ENCODE results near the gene KCNF1. TPM values are rescaled to one million over a fixed set of nuclear protein-coding genes. Genes with fewer than 3 reads are reported as not detected.

The KCNF1 gene
- total RNA-seq, 1 experiment from 2014 or later = 0.52 TPM

- BruUV-seq (replicated peaks) = no TSS peak
- ChIA-PET POLR2A (no interaction called here), CTCF (no interaction called here), RAD21 (ENCODE audit: low non-redundant PET in 1 of 2, low total read pairs in 2 of 2, uncharacterized antibody in 2 of 2, unreplicated experiment in 2 of 2) (no interaction called here)
- H3K9me3 ChIP-seq (ENCODE audit: control insufficient read depth in 1 of 2, insufficient read depth in 1 of 2, low read depth in 1 of 2, low read length in 2 of 2) = 0 out of 4 replicates have a peak, but pooled peaks cover 0 to 4% of the 10 kb centered on the region in 2 experiments
- H3K9ac ChIP-seq (ENCODE audit: low read length) = no peak overlapping the region
- no peaks in the 10 kb centered on the region for H3K9me2 ChIP-seq (ENCODE audit: insufficient read depth)
- no peak overlapping the region for H3K4me2 ChIP-seq (ENCODE audit: low read length)
- TF ChIP-seq JUND (IDR thresholded peaks at IDR 0.05) (no peak), CEBPB (IDR thresholded peaks at IDR 0.05; ENCODE audit: low read depth) (no peak), MAX (IDR thresholded peaks at IDR 0.05) (no peak), ZNF274 (IDR thresholded peaks at IDR 0.05; ENCODE audit: low read depth, low read length) (no peak), POLR2A (IDR thresholded peaks at IDR 0.05; ENCODE audit: borderline replicate concordance, extremely low read depth, insufficient read depth, insufficient read length) (no peak), EZH2 (IDR thresholded peaks at IDR 0.05) (no peak), SP1 (IDR thresholded peaks at IDR 0.05; ENCODE audit: low read depth) (no peak), SRF (IDR thresholded peaks at IDR 0.05; ENCODE audit: low read depth) (no peak), TCF7L2 (IDR thresholded peaks at IDR 0.05; ENCODE audit: borderline replicate concordance, extremely low read depth, insufficient read depth, insufficient read length) (no peak), ZBTB33 (IDR thresholded peaks at IDR 0.05; ENCODE audit: extremely low read depth, insufficient replicate concordance, low read length) (no peak), POLR2AphosphoS5 (IDR thresholded peaks at IDR 0.05; ENCODE audit: low read depth, low read length) (no peak)
- H2AFZ ChIP-seq (ENCODE audit: low read depth, low read length, poor library complexity, severe bottlenecking) = no peak overlapping the region
- no peak for ATAC-seq
- DNase-seq (ENCODE audit: low read depth, low spot score) = no peak
- H3K36me3 ChIP-seq (ENCODE audit: control insufficient read depth in 1 of 2, insufficient read depth in 2 of 2, low read length in 2 of 2) = no peaks in the 10 kb centered on the region
- H4K20me1 ChIP-seq (ENCODE audit: insufficient read depth) = no peaks in the 10 kb centered on the region
- no peak overlapping the region for H3K27ac ChIP-seq (ENCODE audit: low read depth, low read length)
- no peaks in the 10 kb centered on the region for H3K79me2 ChIP-seq (ENCODE audit: insufficient read depth, low read length)
- no peaks in the 10 kb centered on the region for H3K27me3 ChIP-seq (ENCODE audit: insufficient read depth, low read length)
- H3K4me3 ChIP-seq (replicated peaks in 1 of 2; ENCODE audit: low read depth in 1 of 2, low read length in 2 of 2) = no peak overlapping the region
- peaks cover 0 to 6% of the 10 kb centered on the region in 2 experiments; a peak in 1 of 4 replicates for H3K4me1 ChIP-seq (ENCODE audit: control insufficient read depth in 1 of 2, insufficient read depth in 2 of 2, low read length in 2 of 2)
- intact Hi-C loops (cut with micrococcal nuclease) = no loop called here
Measured at GRCh38 chr2:10951558-10952414, 40.1 kb downstream of the KCNF1 start.

All from HCT116 (cell line).